ENCODE measurements around the gene CDH4.

The CDH4 gene

DNA sequence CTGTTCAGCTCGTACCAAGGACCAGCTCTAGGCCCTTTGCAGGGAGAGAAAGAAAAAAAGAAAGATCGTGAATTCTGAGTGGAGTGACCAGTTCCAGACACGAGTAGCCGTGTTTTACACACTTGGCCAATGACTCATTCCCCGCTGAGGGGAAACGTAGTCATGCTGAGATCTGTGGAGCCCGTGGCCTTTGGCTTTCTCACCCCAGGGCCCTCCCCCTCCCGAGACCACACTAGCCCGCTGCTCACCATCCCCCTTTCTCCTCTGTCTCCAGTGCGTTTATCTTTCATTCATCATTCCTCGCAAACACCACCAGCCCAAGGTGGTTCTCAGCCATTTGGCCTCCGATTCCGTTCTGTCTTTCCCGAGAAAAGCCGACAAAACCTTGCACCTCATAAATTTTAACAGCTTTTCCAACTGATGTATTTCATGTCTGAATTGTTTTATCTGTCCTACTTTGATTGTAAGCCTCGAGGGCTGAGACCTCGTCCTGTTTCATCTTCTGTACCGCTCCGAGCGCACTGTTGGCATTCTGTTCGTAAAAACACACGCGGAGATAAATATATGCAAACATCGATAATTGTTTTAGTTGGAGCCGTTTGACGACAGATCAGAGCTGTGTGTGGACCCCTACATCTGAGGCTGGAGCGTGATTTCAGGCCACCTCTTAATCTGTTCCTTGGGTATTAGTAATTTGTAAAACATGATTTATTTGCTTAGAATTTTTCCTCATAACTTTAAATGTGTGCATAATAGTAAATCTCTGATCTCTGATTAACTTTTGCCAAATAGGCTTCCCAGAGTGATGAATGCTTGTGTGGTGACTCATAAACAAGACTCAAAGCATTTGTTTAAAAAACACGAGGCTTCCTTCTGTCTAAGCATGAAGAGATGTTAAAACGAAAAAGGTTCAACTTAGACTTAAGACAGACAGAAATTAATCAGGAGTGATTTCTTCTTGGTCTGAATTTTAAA, 336.6 kb downstream of the CDH4 start:
- no peaks in the 10 kb centered on the region for H3K9me3 ChIP-seq (ENCODE audit: control insufficient read depth in 2 of 2, low read length in 2 of 2)
- no peak overlapping the region for H3K27ac ChIP-seq (ENCODE audit: low read depth in 2 of 2, low read length in 2 of 2)
- H3K4me3 ChIP-seq (ENCODE audit: low read length in 2 of 2), result no peak overlapping the region
- H3K9ac ChIP-seq (ENCODE audit: low read depth in 1 of 2, low read length in 2 of 2), result no peak overlapping the region
- H3K4me1 ChIP-seq (ENCODE audit: control insufficient read depth in 2 of 2, insufficient read depth in 2 of 2, low read length in 2 of 2), result no peaks in the 10 kb centered on the region
- H3K36me3 ChIP-seq (ENCODE audit: control insufficient read depth in 2 of 2, insufficient read depth in 2 of 2, low read length in 2 of 2), result no peaks in the 10 kb centered on the region
- no peaks in the 10 kb centered on the region for H3K27me3 ChIP-seq (ENCODE audit: control insufficient read depth in 2 of 2, insufficient read depth in 2 of 2, low read length in 2 of 2)

DNA sequence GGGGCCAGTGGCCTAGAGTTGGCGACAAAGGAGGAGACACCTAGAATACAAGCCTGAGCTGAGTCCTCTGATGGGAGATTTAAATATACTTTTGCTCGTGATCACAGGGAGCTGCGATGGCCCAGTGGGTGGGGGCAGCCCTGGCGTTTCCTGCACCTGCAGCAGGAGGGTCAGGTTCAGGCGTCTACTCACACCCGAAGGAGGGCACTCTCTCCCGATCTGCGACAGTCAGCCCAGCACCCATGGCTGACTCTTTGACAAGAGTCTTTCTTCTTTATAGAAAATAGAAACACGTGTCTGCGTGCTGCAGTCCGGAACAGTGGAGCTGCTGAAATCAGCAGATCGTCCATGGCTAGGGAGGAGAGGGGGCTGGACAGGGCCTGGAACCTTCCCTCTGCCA, 338.2 kb downstream of the CDH4 start:
- H3K4me1 ChIP-seq (ENCODE audit: control insufficient read depth in 2 of 2, insufficient read depth in 2 of 2, low read length in 2 of 2), result no peaks in the 10 kb centered on the region

DNA sequence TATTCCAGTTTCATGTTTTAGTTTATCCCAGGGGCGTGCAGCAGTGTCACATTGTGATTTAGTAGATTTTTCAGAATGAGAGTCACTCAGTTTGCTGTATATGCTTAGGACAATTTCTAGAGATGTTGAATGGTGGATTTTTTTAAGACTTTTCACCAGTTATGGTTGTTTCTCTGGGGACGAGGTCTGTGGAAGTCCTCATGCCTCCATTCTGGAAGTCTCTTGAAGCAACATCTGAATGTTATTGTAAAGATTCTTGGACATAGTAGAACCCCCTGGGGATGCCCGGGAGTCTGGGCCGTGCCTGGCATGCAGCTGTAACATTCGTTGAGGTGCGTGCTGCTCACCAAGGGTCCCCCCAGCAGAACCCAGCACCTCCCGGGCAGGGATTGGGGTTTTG, 341.5 kb downstream of the CDH4 start:
- Histone ChIP-seq H3K27ac (ENCODE audit: low read depth in 2 of 2, low read length in 2 of 2) (no peak overlapping the region), H3K9ac (ENCODE audit: low read depth in 1 of 2, low read length in 2 of 2) (no peak overlapping the region), H3K9me3 (ENCODE audit: control insufficient read depth in 2 of 2, low read length in 2 of 2) (peaks cover 0 to 5% of the 10 kb centered on the region in 2 donors), H3K4me3 (ENCODE audit: low read length in 2 of 2) (no peak overlapping the region), H3K4me1 (ENCODE audit: control insufficient read depth in 2 of 2, insufficient read depth in 2 of 2, low read length in 2 of 2) (no peaks in the 10 kb centered on the region), H3K27me3 (ENCODE audit: control insufficient read depth in 2 of 2, insufficient read depth in 2 of 2, low read length in 2 of 2) (no peaks in the 10 kb centered on the region), H3K36me3 (ENCODE audit: control insufficient read depth in 2 of 2, insufficient read depth in 2 of 2, low read length in 2 of 2) (no peaks in the 10 kb centered on the region)

More for the DNA sequence above, 338.2 kb downstream of the CDH4 start:
- Histone ChIP-seq H3K4me3 (ENCODE audit: low read length in 2 of 2) (no peak overlapping the region), H3K27me3 (ENCODE audit: control insufficient read depth in 2 of 2, insufficient read depth in 2 of 2, low read length in 2 of 2) (no peaks in the 10 kb centered on the region), H3K9ac (ENCODE audit: low read depth in 1 of 2, low read length in 2 of 2) (no peak overlapping the region), H3K9me3 (ENCODE audit: control insufficient read depth in 2 of 2, low read length in 2 of 2) (no peaks in the 10 kb centered on the region), H3K27ac (ENCODE audit: low read depth in 2 of 2, low read length in 2 of 2) (no peak overlapping the region), H3K36me3 (ENCODE audit: control insufficient read depth in 2 of 2, insufficient read depth in 2 of 2, low read length in 2 of 2) (no peaks in the 10 kb centered on the region)

DNA sequence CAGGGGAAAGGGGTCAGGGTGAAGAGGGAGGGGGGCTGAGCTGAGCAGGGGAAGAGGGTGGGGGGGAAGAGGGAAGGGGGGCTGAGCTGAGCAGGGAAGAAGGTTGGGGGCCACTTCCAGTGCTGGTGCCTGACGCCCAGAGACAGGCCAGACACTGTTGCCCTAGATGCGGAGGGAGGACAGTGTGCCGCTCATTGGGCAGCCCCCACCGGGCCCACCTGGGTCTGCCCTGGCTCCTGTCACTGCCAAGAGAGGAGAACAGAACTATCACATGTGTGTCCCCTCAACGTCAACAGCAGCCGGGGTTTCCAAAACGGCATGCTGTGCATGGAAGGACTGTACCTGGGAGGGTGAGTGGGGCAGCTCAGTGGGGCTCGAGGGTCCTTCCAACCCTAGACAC, 342.1 kb downstream of the CDH4 start:
- H3K9ac ChIP-seq (ENCODE audit: low read depth in 1 of 2, low read length in 2 of 2), result no peak overlapping the region
- no peaks in the 10 kb centered on the region for H3K4me1 ChIP-seq (ENCODE audit: control insufficient read depth in 2 of 2, insufficient read depth in 2 of 2, low read length in 2 of 2)
- peaks cover 0 to 5% of the 10 kb centered on the region in 2 donors for H3K9me3 ChIP-seq (ENCODE audit: control insufficient read depth in 2 of 2, low read length in 2 of 2)
- no peak overlapping the region for H3K4me3 ChIP-seq (ENCODE audit: low read length in 2 of 2)
- H3K27me3 ChIP-seq (ENCODE audit: control insufficient read depth in 2 of 2, insufficient read depth in 2 of 2, low read length in 2 of 2), result no peaks in the 10 kb centered on the region
- H3K36me3 ChIP-seq (ENCODE audit: control insufficient read depth in 2 of 2, insufficient read depth in 2 of 2, low read length in 2 of 2), result no peaks in the 10 kb centered on the region
- no peak overlapping the region for H3K27ac ChIP-seq (ENCODE audit: low read depth in 2 of 2, low read length in 2 of 2)

DNA sequence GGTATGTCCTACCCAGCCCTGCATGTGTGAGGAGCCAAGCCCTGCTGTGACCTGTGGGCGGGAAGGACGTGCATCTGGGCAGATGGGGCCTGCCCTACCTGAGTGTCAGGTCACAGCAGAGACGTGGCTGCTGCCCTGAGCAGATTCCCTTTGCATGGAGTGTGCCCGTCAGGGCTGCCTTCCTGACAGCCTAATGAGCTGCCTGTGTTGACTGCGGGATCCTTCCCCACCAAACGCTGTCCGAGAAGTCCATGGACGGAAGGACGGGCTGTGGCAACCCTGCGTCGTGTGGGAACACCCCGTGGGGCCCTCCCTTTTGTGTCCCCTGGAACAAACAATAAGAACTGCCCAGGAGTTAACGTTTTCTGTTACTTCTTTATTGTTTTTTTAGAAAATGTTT, 343.2 kb downstream of the CDH4 start:
- H3K27me3 ChIP-seq (ENCODE audit: control insufficient read depth in 2 of 2, insufficient read depth in 2 of 2, low read length in 2 of 2), result no peaks in the 10 kb centered on the region
- H3K36me3 ChIP-seq (ENCODE audit: control insufficient read depth in 2 of 2, insufficient read depth in 2 of 2, low read length in 2 of 2), result no peaks in the 10 kb centered on the region
- no peak overlapping the region for H3K4me3 ChIP-seq (ENCODE audit: low read length in 2 of 2)
- H3K9ac ChIP-seq (ENCODE audit: low read depth in 1 of 2, low read length in 2 of 2), result no peak overlapping the region
- no peaks in the 10 kb centered on the region for H3K4me1 ChIP-seq (ENCODE audit: control insufficient read depth in 2 of 2, insufficient read depth in 2 of 2, low read length in 2 of 2)
- peaks cover 0 to 5% of the 10 kb centered on the region in 2 donors for H3K9me3 ChIP-seq (ENCODE audit: control insufficient read depth in 2 of 2, low read length in 2 of 2)
- H3K27ac ChIP-seq (ENCODE audit: low read depth in 2 of 2, low read length in 2 of 2), result no peak overlapping the region

DNA sequence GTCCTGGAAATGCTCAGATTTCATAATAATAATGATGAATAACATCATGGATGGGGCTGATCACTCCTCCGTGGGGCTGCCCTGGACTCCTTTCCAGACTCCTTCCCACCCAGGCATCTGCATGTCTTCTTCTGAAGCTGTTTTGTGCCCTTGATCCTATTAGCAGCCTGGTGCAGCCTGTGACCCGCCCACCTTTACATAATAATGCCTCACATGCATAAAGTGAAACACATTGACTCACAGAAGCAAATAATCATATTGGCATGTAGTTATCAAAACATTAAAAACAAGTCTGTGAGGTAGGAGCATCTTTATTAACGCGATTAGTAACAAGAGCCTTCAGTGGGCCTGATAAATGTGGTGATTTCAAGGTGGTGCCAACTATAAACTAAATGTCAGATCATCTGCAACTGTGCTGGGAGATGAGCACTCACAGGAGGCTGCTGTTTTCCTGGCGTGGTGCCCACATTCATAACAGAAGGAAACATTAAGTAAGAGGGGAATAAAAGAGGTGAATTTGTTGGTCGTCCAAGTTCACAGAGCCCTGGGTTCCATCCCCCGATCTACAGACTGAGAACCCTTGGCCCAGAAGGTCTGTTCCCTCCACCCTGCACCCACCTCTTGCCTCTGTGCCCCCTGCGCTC, 344.7 kb downstream of the CDH4 start:
- H3K9ac ChIP-seq (ENCODE audit: low read depth in 1 of 2, low read length in 2 of 2), result no peak overlapping the region
- no peak overlapping the region for H3K4me3 ChIP-seq (ENCODE audit: low read length in 2 of 2)
- H3K9me3 ChIP-seq (ENCODE audit: control insufficient read depth in 2 of 2, low read length in 2 of 2), result peaks cover 0 to 5% of the 10 kb centered on the region in 2 donors
- H3K27ac ChIP-seq (ENCODE audit: low read depth in 2 of 2, low read length in 2 of 2), result no peak overlapping the region
- no peaks in the 10 kb centered on the region for H3K36me3 ChIP-seq (ENCODE audit: control insufficient read depth in 2 of 2, insufficient read depth in 2 of 2, low read length in 2 of 2)
- H3K27me3 ChIP-seq (ENCODE audit: control insufficient read depth in 2 of 2, insufficient read depth in 2 of 2, low read length in 2 of 2), result no peaks in the 10 kb centered on the region
- H3K4me1 ChIP-seq (ENCODE audit: control insufficient read depth in 2 of 2, insufficient read depth in 2 of 2, low read length in 2 of 2), result no peaks in the 10 kb centered on the region

DNA sequence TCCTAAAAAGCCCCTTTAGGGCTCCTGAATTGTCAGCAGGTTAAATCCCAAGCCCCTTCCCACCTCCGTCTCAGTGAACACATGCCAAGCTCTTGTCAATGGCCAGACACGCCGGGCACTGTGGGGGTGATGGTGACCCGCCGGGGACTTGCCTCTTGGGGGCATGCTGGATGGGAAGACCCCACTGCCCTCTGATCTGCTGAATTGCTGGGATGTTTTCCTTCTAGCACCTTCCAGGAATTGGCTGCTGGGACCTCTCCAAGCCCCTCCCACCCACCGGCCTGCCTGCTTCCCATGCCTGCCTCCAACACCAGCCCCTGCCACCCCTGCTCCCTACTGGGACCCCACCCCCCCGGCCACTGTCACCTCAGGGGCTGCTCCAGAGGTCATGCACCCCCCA, 345.9 kb downstream of the CDH4 start:
- Histone ChIP-seq H3K9me3 (ENCODE audit: control insufficient read depth in 2 of 2, low read length in 2 of 2) (peaks cover 0 to 5% of the 10 kb centered on the region in 2 donors), H3K27me3 (ENCODE audit: control insufficient read depth in 2 of 2, insufficient read depth in 2 of 2, low read length in 2 of 2) (no peaks in the 10 kb centered on the region), H3K9ac (ENCODE audit: low read depth in 1 of 2, low read length in 2 of 2) (no peak overlapping the region)

DNA sequence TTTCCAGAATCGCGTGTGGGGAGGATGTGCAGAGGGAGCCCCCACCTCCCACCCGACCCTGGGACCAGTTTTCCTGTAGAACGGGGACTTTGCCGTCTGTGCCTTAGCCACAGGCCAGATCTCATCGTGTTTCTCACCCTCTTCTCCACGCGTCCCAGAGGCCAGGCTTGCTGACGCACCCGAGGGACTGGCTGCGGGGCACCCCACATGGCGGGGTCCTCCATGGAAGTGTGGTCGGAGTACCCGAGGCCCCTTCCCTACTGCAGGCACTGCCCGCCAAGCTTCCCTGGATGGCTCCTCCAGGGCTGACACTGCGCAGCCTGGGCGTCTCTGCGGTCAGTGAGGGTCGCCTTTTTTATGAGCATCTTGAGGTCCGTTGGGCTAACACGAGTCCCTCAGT, 346.5 kb downstream of the CDH4 start:
- Histone ChIP-seq H3K27me3 (ENCODE audit: control insufficient read depth in 2 of 2, insufficient read depth in 2 of 2, low read length in 2 of 2) (no peaks in the 10 kb centered on the region), H3K27ac (ENCODE audit: low read depth in 2 of 2, low read length in 2 of 2) (no peak overlapping the region), H3K9ac (ENCODE audit: low read depth in 1 of 2, low read length in 2 of 2) (no peak overlapping the region), H3K9me3 (ENCODE audit: control insufficient read depth in 2 of 2, low read length in 2 of 2) (peaks cover 0 to 5% of the 10 kb centered on the region in 2 donors), H3K4me1 (ENCODE audit: control insufficient read depth in 2 of 2, insufficient read depth in 2 of 2, low read length in 2 of 2) (no peaks in the 10 kb centered on the region), H3K36me3 (ENCODE audit: control insufficient read depth in 2 of 2, insufficient read depth in 2 of 2, low read length in 2 of 2) (no peaks in the 10 kb centered on the region), H3K4me3 (ENCODE audit: low read length in 2 of 2) (no peak overlapping the region)

More for the DNA sequence above, 345.9 kb downstream of the CDH4 start:
- Histone ChIP-seq H3K27ac (ENCODE audit: low read depth in 2 of 2, low read length in 2 of 2) (no peak overlapping the region), H3K4me3 (ENCODE audit: low read length in 2 of 2) (no peak overlapping the region), H3K36me3 (ENCODE audit: control insufficient read depth in 2 of 2, insufficient read depth in 2 of 2, low read length in 2 of 2) (no peaks in the 10 kb centered on the region), H3K4me1 (ENCODE audit: control insufficient read depth in 2 of 2, insufficient read depth in 2 of 2, low read length in 2 of 2) (no peaks in the 10 kb centered on the region)

DNA sequence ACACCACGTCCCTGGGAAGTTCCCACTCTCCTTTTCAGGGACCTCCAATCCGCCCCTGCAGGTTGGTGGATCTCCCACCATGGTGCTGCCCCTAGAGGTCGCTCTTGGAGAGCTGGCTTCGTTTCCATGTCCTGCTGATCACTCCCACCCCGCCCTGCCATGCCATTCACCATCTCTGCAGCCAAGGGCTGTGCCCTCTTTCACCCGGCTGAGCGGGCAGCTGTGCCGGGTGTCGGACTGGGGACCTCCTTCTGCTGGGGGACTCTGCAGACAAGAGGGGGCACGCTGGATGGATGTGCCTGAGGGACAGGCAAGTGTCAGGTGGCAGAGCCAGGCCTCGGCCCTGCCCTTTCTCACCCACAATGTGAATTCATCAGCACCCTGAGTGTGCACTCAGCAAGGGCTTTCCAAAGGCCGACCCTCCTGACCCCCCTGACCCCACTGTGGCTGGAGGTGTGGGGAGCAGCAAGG, 347.0 kb downstream of the CDH4 start:
- H3K9me3 ChIP-seq (ENCODE audit: control insufficient read depth in 2 of 2, low read length in 2 of 2), result peaks cover 0 to 6% of the 10 kb centered on the region in 2 donors
- H3K4me1 ChIP-seq (ENCODE audit: control insufficient read depth in 2 of 2, insufficient read depth in 2 of 2, low read length in 2 of 2), result no peaks in the 10 kb centered on the region
- no peaks in the 10 kb centered on the region for H3K36me3 ChIP-seq (ENCODE audit: control insufficient read depth in 2 of 2, insufficient read depth in 2 of 2, low read length in 2 of 2)
- H3K27me3 ChIP-seq (ENCODE audit: control insufficient read depth in 2 of 2, insufficient read depth in 2 of 2, low read length in 2 of 2), result no peaks in the 10 kb centered on the region
- no peak overlapping the region for H3K9ac ChIP-seq (ENCODE audit: low read depth in 1 of 2, low read length in 2 of 2)
- no peak overlapping the region for H3K27ac ChIP-seq (ENCODE audit: low read depth in 2 of 2, low read length in 2 of 2)
- H3K4me3 ChIP-seq (ENCODE audit: low read length in 2 of 2), result no peak overlapping the region

DNA sequence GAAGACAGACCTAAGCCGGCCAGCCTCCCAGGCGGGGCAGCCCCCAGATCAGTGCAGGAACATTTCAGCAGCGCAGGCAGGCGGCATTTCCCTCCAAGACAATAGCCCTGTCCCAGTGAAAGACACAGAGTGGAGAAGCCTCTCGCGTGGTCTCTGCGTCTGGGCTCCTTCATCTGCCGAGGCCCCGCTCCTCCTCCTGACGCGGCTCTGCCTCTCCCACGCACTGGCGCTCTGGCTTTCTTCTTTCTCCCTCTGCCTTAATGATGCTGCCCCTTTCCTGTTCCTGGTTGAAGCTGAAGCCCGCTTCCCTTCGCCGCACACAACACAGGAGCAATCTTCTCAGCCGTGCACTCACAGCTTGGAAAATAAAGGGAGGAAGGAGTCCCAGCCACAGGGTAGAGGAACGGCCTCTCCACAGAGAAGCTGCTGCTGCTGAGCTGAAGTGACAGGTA, 347.5 kb downstream of the CDH4 start:
- no peaks in the 10 kb centered on the region for H3K27me3 ChIP-seq (ENCODE audit: control insufficient read depth in 2 of 2, insufficient read depth in 2 of 2, low read length in 2 of 2)
- no peak overlapping the region for H3K4me3 ChIP-seq (ENCODE audit: low read length in 2 of 2)
- H3K9ac ChIP-seq (ENCODE audit: low read depth in 1 of 2, low read length in 2 of 2), result no peak overlapping the region
- H3K9me3 ChIP-seq (ENCODE audit: control insufficient read depth in 2 of 2, low read length in 2 of 2), result peaks cover 0 to 6% of the 10 kb centered on the region in 2 donors
- no peaks in the 10 kb centered on the region for H3K36me3 ChIP-seq (ENCODE audit: control insufficient read depth in 2 of 2, insufficient read depth in 2 of 2, low read length in 2 of 2)
- H3K4me1 ChIP-seq (ENCODE audit: control insufficient read depth in 2 of 2, insufficient read depth in 2 of 2, low read length in 2 of 2), result no peaks in the 10 kb centered on the region
- H3K27ac ChIP-seq (ENCODE audit: low read depth in 2 of 2, low read length in 2 of 2), result no peak overlapping the region

Data from mucosa of rectum (tissue), 2 donors.